Activated T-helper 1 cell treated with anti-CD3 and anti-CD28 coated beads, Interleukin-12 subunit alpha, Interleukin-12 subunit beta, Interleukin-2, Interleukin-4 antibody, amounts not matched to agents 30 ng/mL and 10 ng/mL and 1 ng/mL, durations not matched to agents 14 hours and 24 hours and 36 hours (primary cell): Measurements from ENCODE around the gene DOCK3. TPM values are rescaled to one million over a fixed set of nuclear protein-coding genes. Genes with fewer than 3 reads are reported as not detected.
"Not testable (repeated sequence)": the region's sequence is repeated elsewhere in the genome, so short reads cannot be mapped to it uniquely, and the experiment has no call there.

Source experiments
- DNase-seq: peaks from one replicate; pipeline ENCODE4 v3.0.0; 2021; ENCODE audit warnings: low spot score
- H3K27ac Mint-ChIP-seq: one replicate; pipeline ENCODE4 v1.8.0; 2021; ENCODE audit warnings: mild to moderate bottlenecking, mixed read lengths
- H3K27me3 Mint-ChIP-seq: one replicate; pipeline ENCODE4 v1.8.0; 2022; ENCODE audit warnings: mild to moderate bottlenecking, moderate library complexity, mixed read lengths; ENCODE audit not compliant: insufficient read depth
- H3K36me3 Mint-ChIP-seq: one replicate; pipeline ENCODE4 v1.8.0; 2021; ENCODE audit warnings: low read depth, mixed read lengths
- H3K4me1 Mint-ChIP-seq: one replicate; pipeline ENCODE4 v1.8.0; 2021; ENCODE audit warnings: low read depth, mixed read lengths
- H3K4me3 Mint-ChIP-seq: one replicate; pipeline ENCODE4 v1.8.0; 2021; ENCODE audit warnings: mild to moderate bottlenecking, moderate library complexity, mixed read lengths
- H3K9me3 Mint-ChIP-seq: one replicate; pipeline ENCODE4 v1.8.0; 2021; ENCODE audit warnings: mixed read lengths
- intact Hi-C: fragments of 100-400 bp; cut with micrococcal nuclease; formaldehyde crosslinking; loops from one replicate; pipeline ENCODE4 v1.15.1; 2024
- total RNA-seq: library from RNA; stranded (reverse); gene quantifications from 2 replicates; pipeline ENCODE4 v1.2.3, GENCODE V29; 2022

Gene DOCK3
- total RNA-seq, 1 donor from 2014 or later: 1.5 TPM

- peaks cover 5% of the 10 kb centered on the region for H3K9me3 Mint-ChIP-seq
- intact Hi-C loops: no loop called here
- no peaks in the 10 kb centered on the region for H3K4me1 Mint-ChIP-seq
- H3K4me3 Mint-ChIP-seq: no peak overlapping the region
- no peaks in the 10 kb centered on the region for H3K27me3 Mint-ChIP-seq
- H3K27ac Mint-ChIP-seq: no peak overlapping the region
- no peak for DNase-seq
- H3K36me3 Mint-ChIP-seq: no peaks in the 10 kb centered on the region
These were observed 679.4 kb downstream of the DOCK3 start for GRCh38 chr3:51354172-51354571.

- Mint-ChIP-seq H3K4me3 (no peak overlapping the region), H3K36me3 (no peaks in the 10 kb centered on the region), H3K27me3 (no peaks in the 10 kb centered on the region), H3K9me3 (no peaks in the 10 kb centered on the region), H3K27ac (no peak overlapping the region), H3K4me1 (no peaks in the 10 kb centered on the region)
- intact Hi-C loops: no loop called here
- no peak for DNase-seq
These were observed 680.2 kb downstream of the DOCK3 start for GRCh38 chr3:51354731-51355615.

- Mint-ChIP-seq H3K27ac (no peak overlapping the region), H3K36me3 (no peaks in the 10 kb centered on the region), H3K4me1 (no peaks in the 10 kb centered on the region), H3K9me3 (no peaks in the 10 kb centered on the region), H3K27me3 (no peaks in the 10 kb centered on the region), H3K4me3 (no peak overlapping the region)
- intact Hi-C loops: no loop called here
- no peak for DNase-seq
These were observed 681.3 kb downstream of the DOCK3 start for GRCh38 chr3:51355891-51356578.

GRCh38 chr3:51357856-51358255 is 683.1 kb downstream of the DOCK3 start:
- DNase-seq: no peak
- Mint-ChIP-seq H3K36me3 (no peaks in the 10 kb centered on the region), H3K9me3 (no peaks in the 10 kb centered on the region), H3K4me1 (no peaks in the 10 kb centered on the region), H3K27me3 (no peaks in the 10 kb centered on the region), H3K4me3 (no peak overlapping the region), H3K27ac (no peak overlapping the region)
- intact Hi-C loops: no loop called here

GRCh38 chr3:51358981-51359380 is 684.3 kb downstream of the DOCK3 start:
- intact Hi-C loops: no loop called here
- no peak overlapping the region for H3K4me3 Mint-ChIP-seq
- H3K27me3 Mint-ChIP-seq: no peaks in the 10 kb centered on the region
- no peaks in the 10 kb centered on the region for H3K9me3 Mint-ChIP-seq
- DNase-seq: no peak
- no peaks in the 10 kb centered on the region for H3K36me3 Mint-ChIP-seq
- H3K4me1 Mint-ChIP-seq: no peaks in the 10 kb centered on the region
- H3K27ac Mint-ChIP-seq: no peak overlapping the region

- Mint-ChIP-seq H3K4me1 (no peaks in the 10 kb centered on the region), H3K27ac (no peak overlapping the region), H3K4me3 (no peak overlapping the region), H3K27me3 (peaks cover 3% of the 10 kb centered on the region), H3K36me3 (no peaks in the 10 kb centered on the region), H3K9me3 (no peaks in the 10 kb centered on the region)
- intact Hi-C loops: no loop called here
- DNase-seq: no peak
These were observed 686.1 kb downstream of the DOCK3 start for GRCh38 chr3:51360806-51361205.

GRCh38 chr3:51361746-51362145 is 687.0 kb downstream of the DOCK3 start:
- no peak overlapping the region for H3K27ac Mint-ChIP-seq
- H3K9me3 Mint-ChIP-seq: no peaks in the 10 kb centered on the region
- peaks cover 3% of the 10 kb centered on the region for H3K27me3 Mint-ChIP-seq
- H3K4me1 Mint-ChIP-seq: no peaks in the 10 kb centered on the region
- no peak for DNase-seq
- intact Hi-C loops: no loop called here
- no peaks in the 10 kb centered on the region for H3K36me3 Mint-ChIP-seq
- no peak overlapping the region for H3K4me3 Mint-ChIP-seq

GRCh38 chr3:51362476-51362875 is 687.7 kb downstream of the DOCK3 start:
- Mint-ChIP-seq H3K27ac (no peak overlapping the region), H3K36me3 (no peaks in the 10 kb centered on the region), H3K9me3 (no peaks in the 10 kb centered on the region), H3K4me1 (no peaks in the 10 kb centered on the region), H3K4me3 (no peak overlapping the region), H3K27me3 (peaks cover 3% of the 10 kb centered on the region)
- no peak for DNase-seq
- intact Hi-C loops: no loop called here

GRCh38 chr3:51368276-51368675 is 693.5 kb downstream of the DOCK3 start:
- H3K4me1 Mint-ChIP-seq, intact Hi-C loops, H3K9me3 Mint-ChIP-seq, H3K27ac Mint-ChIP-seq, H3K4me3 Mint-ChIP-seq, DNase-seq, H3K36me3 Mint-ChIP-seq, H3K27me3 Mint-ChIP-seq: not testable (repeated sequence)

- Mint-ChIP-seq H3K36me3 (no peaks in the 10 kb centered on the region), H3K4me3 (no peak overlapping the region), H3K9me3 (no peaks in the 10 kb centered on the region), H3K27ac (no peak overlapping the region), H3K4me1 (no peaks in the 10 kb centered on the region), H3K27me3 (peaks cover 6% of the 10 kb centered on the region)
- no peak for DNase-seq
- intact Hi-C loops: loop anchor here (1.0 to 5.0 kb wide), 3 partner anchors 756 to 935 kb away; no protein-coding TSS in a partner anchor
These were observed 697.3 kb downstream of the DOCK3 start for GRCh38 chr3:51371943-51372557.

- Mint-ChIP-seq H3K27me3 (peaks cover 6% of the 10 kb centered on the region), H3K27ac (no peak overlapping the region), H3K4me3 (no peak overlapping the region), H3K4me1 (no peaks in the 10 kb centered on the region), H3K36me3 (no peaks in the 10 kb centered on the region), H3K9me3 (no peaks in the 10 kb centered on the region)
- no peak for DNase-seq
- intact Hi-C loops: loop anchor here (5.0 kb wide), 1 partner anchor 937 kb away; no protein-coding TSS in a partner anchor
These were observed 699.1 kb downstream of the DOCK3 start for GRCh38 chr3:51373658-51374421.

GRCh38 chr3:51374456-51374855 is 699.7 kb downstream of the DOCK3 start:
- Mint-ChIP-seq H3K4me1 (no peaks in the 10 kb centered on the region), H3K27me3 (peaks cover 8% of the 10 kb centered on the region), H3K4me3 (no peak overlapping the region), H3K36me3 (no peaks in the 10 kb centered on the region), H3K27ac (no peak overlapping the region), H3K9me3 (no peaks in the 10 kb centered on the region)
- intact Hi-C loops: loop anchor here (5.0 kb wide), 1 partner anchor 937 kb away; no protein-coding TSS in a partner anchor
- DNase-seq: no peak
